Measurements from ENCODE around the gene DLX2. TPM values are rescaled to one million over a fixed set of nuclear protein-coding genes. Genes with fewer than 3 reads are reported as not detected.

The DLX2 gene
- polyA plus RNA-seq, 1 donor from 2014 or later: 7.7 TPM

Other genes starting within 250 kb of the DLX2 start
- 111 and 122 TPM in 2 replicates for gene SLC25A12, start 208.7 kb downstream of the DLX2 start, polyA plus RNA-seq
- gene HAT1, start 180.4 kb downstream of the DLX2 start, polyA plus RNA-seq: 30.6 and 39.8 TPM in 2 replicates
- 4.7 and 5.4 TPM in 2 replicates for gene METAP1D, start 102.9 kb downstream of the DLX2 start, polyA plus RNA-seq
- 67.3 and 83.1 TPM in 2 replicates for gene DLX1, start 17.4 kb downstream of the DLX2 start, polyA plus RNA-seq

Data from neural cell (in vitro differentiated cells).